ENCODE results near the gene MINAR1. TPM values are rescaled to one million over a fixed set of nuclear protein-coding genes. Genes with fewer than 3 reads are reported as not detected.

Gene MINAR1
- total RNA-seq, 1 donor from 2014 or later, result 0.05 TPM

- Histone ChIP-seq H3K27me3 (ENCODE audit: low read depth) (peaks cover 17% of the 10 kb centered on the region), H3K9me3 (replicated peaks) (peaks cover 4% of the 10 kb centered on the region), H3K4me3 (no peak overlapping the region), H3K4me1 (no peaks in the 10 kb centered on the region), H3K27ac (replicated peaks) (no peak overlapping the region), H3K36me3 (no peaks in the 10 kb centered on the region)
- TF ChIP-seq CTCF (IDR thresholded peaks at IDR 0.05; ENCODE audit: borderline replicate concordance), result no peak
- no peak for DNase-seq
- intact Hi-C loops (cut with micrococcal nuclease), result no loop called here
These were observed 8.3 kb downstream of the MINAR1 start for GRCh38 chr15:79440355-79440908.

GRCh38 chr15:79442911-79443310, 10.8 kb downstream of the MINAR1 start:
- Histone ChIP-seq H3K27me3 (ENCODE audit: low read depth) (peaks cover 3% of the 10 kb centered on the region), H3K4me1 (no peaks in the 10 kb centered on the region), H3K27ac (replicated peaks) (no peak overlapping the region), H3K9me3 (replicated peaks) (peaks cover 26% of the 10 kb centered on the region), H3K36me3 (no peaks in the 10 kb centered on the region), H3K4me3 (no peak overlapping the region)
- DNase-seq, result no peak
- TF ChIP-seq CTCF (IDR thresholded peaks at IDR 0.05; ENCODE audit: borderline replicate concordance), result no peak
- intact Hi-C loops (cut with micrococcal nuclease), result no loop called here

GRCh38 chr15:79447060-79447459, 14.9 kb downstream of the MINAR1 start:
- intact Hi-C loops (cut with micrococcal nuclease), result no loop called here
- no peak for TF ChIP-seq CTCF (IDR thresholded peaks at IDR 0.05; ENCODE audit: borderline replicate concordance)
- H3K9me3 ChIP-seq (replicated peaks), result peaks cover 26% of the 10 kb centered on the region
- peaks cover 45% of the 10 kb centered on the region for H3K27me3 ChIP-seq (ENCODE audit: low read depth)
- no peaks in the 10 kb centered on the region for H3K4me1 ChIP-seq
- no peak for DNase-seq
- H3K36me3 ChIP-seq, result no peaks in the 10 kb centered on the region
- H3K27ac ChIP-seq (replicated peaks), result no peak overlapping the region
- H3K4me3 ChIP-seq, result no peak overlapping the region

GRCh38 chr15:79450648-79451047, 18.5 kb downstream of the MINAR1 start:
- no peak for TF ChIP-seq CTCF (IDR thresholded peaks at IDR 0.05; ENCODE audit: borderline replicate concordance)
- Histone ChIP-seq H3K27me3 (ENCODE audit: low read depth) (peaks cover 67% of the 10 kb centered on the region), H3K9me3 (replicated peaks) (peaks cover 20% of the 10 kb centered on the region), H3K36me3 (no peaks in the 10 kb centered on the region), H3K4me3 (no peak overlapping the region), H3K4me1 (no peaks in the 10 kb centered on the region), H3K27ac (replicated peaks) (no peak overlapping the region)
- intact Hi-C loops (cut with micrococcal nuclease), result no loop called here
- no peak for DNase-seq

- peaks cover 12% of the 10 kb centered on the region for H3K9me3 ChIP-seq (replicated peaks)
- peaks cover 75% of the 10 kb centered on the region for H3K27me3 ChIP-seq (ENCODE audit: low read depth)
- DNase-seq, result no peak
- no peak overlapping the region for H3K27ac ChIP-seq (replicated peaks)
- H3K36me3 ChIP-seq, result no peaks in the 10 kb centered on the region
- intact Hi-C loops (cut with micrococcal nuclease), result no loop called here
- H3K4me3 ChIP-seq, result no peak overlapping the region
- no peaks in the 10 kb centered on the region for H3K4me1 ChIP-seq
- no peak for TF ChIP-seq CTCF (IDR thresholded peaks at IDR 0.05; ENCODE audit: borderline replicate concordance)
These were observed 19.3 kb downstream of the MINAR1 start for GRCh38 chr15:79451361-79451999.

Data from left ventricle myocardium inferior (tissue), 1 donor.